Smooth muscle cell (in vitro differentiated cells): Measurements from ENCODE around the gene STIM2. TPM values are rescaled to one million over a fixed set of nuclear protein-coding genes. Genes with fewer than 3 reads are reported as not detected.

Source experiments
- DNase-seq: peaks from one replicate; lab custom pipeline; 2025; ENCODE audit not compliant: unreplicated experiment; lab: John Stamatoyannopoulos, UW
- H2AFZ ChIP-seq: fragments of 200-600 bp; sonication (generic); 2 replicates; pipeline ENCODE4 v1.6.0; 2016; ENCODE audit warnings: antibody characterized with exemption, low read depth, mild to moderate bottlenecking
- H3F3A ChIP-seq: fragments of 200-600 bp; sonication (generic); 2 replicates; pipeline ENCODE4 v1.6.0; 2017; ENCODE audit warnings: antibody characterized with exemption, low read depth
- H3K27ac ChIP-seq: fragments of 200-600 bp; sonication (generic); 2 replicates; pipeline ENCODE4 v1.5.1; 2016; ENCODE audit warnings: low read depth, mild to moderate bottlenecking
- H3K27me3 ChIP-seq: fragments of 200-600 bp; sonication (generic); 2 replicates; pipeline ENCODE4 v1.6.1; 2016; ENCODE audit warnings: low read depth, mild to moderate bottlenecking
- H3K36me3 ChIP-seq: fragments of 200-600 bp; sonication (generic); 2 replicates; pipeline ENCODE4 v1.5.1; 2016; ENCODE audit warnings: low read depth
- H3K4me1 ChIP-seq: fragments of 200-600 bp; sonication (generic); 2 replicates; pipeline ENCODE4 v1.5.1; 2016; ENCODE audit warnings: low read depth
- H3K4me2 ChIP-seq: fragments of 200-600 bp; sonication (generic); 2 replicates; pipeline ENCODE4 v1.6.0; 2016; ENCODE audit warnings: mild to moderate bottlenecking
- H3K4me3 ChIP-seq: fragments of 200-600 bp; sonication (generic); 2 replicates; pipeline ENCODE4 v1.5.1; 2016; ENCODE audit warnings: mild to moderate bottlenecking
- H3K79me2 ChIP-seq: fragments of 200-600 bp; sonication (generic); 2 replicates; pipeline ENCODE4 v1.6.0; 2016; ENCODE audit warnings: low read depth, mild to moderate bottlenecking
- H3K9ac ChIP-seq: fragments of 200-600 bp; sonication (generic); 2 replicates; pipeline ENCODE4 v1.6.0; 2016; ENCODE audit warnings: low read depth
- H3K9me3 ChIP-seq: fragments of 200-600 bp; sonication (generic); replicated peaks from 2 replicates; pipeline ENCODE4 v1.5.1; 2016; ENCODE audit warnings: low read depth
- H4K20me1 ChIP-seq: fragments of 200-600 bp; sonication (generic); 2 replicates; pipeline ENCODE4 v1.6.0; 2016; ENCODE audit warnings: low read depth
- CTCF ChIP-seq: fragments of 200-600 bp; sonication (generic); IDR thresholded peaks from 2 replicates; pipeline ENCODE4 v1.5.1; 2017; ENCODE audit warnings: borderline replicate concordance, mild to moderate bottlenecking, antibody characterized with exemption; ENCODE audit not compliant: insufficient read depth, poor library complexity, severe bottlenecking
- WGBS: methylation state at CpG from one replicate; pipeline ENCODE4 v1.1.7; 2016; ENCODE audit warnings: low lambda C conversion rate; 5-methylcytosine and 5-hydroxymethylcytosine counted together
- polyA plus RNA-seq: library from polyadenylated mRNA; unstranded; fragments of >200 nt; fragmentation: Nextera tagmentation; extraction: Ambion mirVana; gene quantifications from 2 replicates; pipeline ENCODE4 v1.2.1, GENCODE V29; 2016
- total RNA-seq: library from RNA; depleted of rRNA; stranded (reverse); fragments of >200 nt; gene quantifications from 2 replicates; pipeline ENCODE4 v1.2.3, GENCODE V29; 2014

The STIM2 gene
- total and polyA plus RNA-seq, 2 experiments from 2014 or later = 31.0 to 69.0 TPM

- Histone ChIP-seq H3K4me1 (peaks cover 36% of the 10 kb centered on the region), H4K20me1 (no peaks in the 10 kb centered on the region), H3K9ac (peak overlapping the region; percentile 31), H3F3A (peaks cover 18% of the 10 kb centered on the region), H3K4me2 (peak overlapping the region; percentile 76), H3K4me3 (no peak overlapping the region), H3K9me3 (no peaks in the 10 kb centered on the region), H2AFZ (no peak overlapping the region), H3K36me3 (peaks cover 4% of the 10 kb centered on the region), H3K27ac (peak overlapping the region; percentile 88), H3K27me3 (no peaks in the 10 kb centered on the region), H3K79me2 (peaks cover 55% of the 10 kb centered on the region)
- WGBS = 38% methylated on average over 3 of the region's 3 CpGs
- DNase-seq = no peak
- no peak for TF ChIP-seq CTCF
Measured at GRCh38 chr4:26993539-26993938, 132.9 kb downstream of the STIM2 start.

- H3K4me1 ChIP-seq = peaks cover 33% of the 10 kb centered on the region
- 23% methylated on average over 3 of the region's 3 CpGs for WGBS
- H3F3A ChIP-seq = peaks cover 18% of the 10 kb centered on the region
- no peaks in the 10 kb centered on the region for H4K20me1 ChIP-seq
- peaks cover 4% of the 10 kb centered on the region for H3K36me3 ChIP-seq
- H3K9ac ChIP-seq = no peak overlapping the region
- no peak overlapping the region for H2AFZ ChIP-seq
- H3K4me2 ChIP-seq = peak overlapping the region; percentile 76
- no peaks in the 10 kb centered on the region for H3K27me3 ChIP-seq
- no peak overlapping the region for H3K4me3 ChIP-seq
- DNase-seq = no peak
- H3K9me3 ChIP-seq = no peaks in the 10 kb centered on the region
- H3K79me2 ChIP-seq = peaks cover 51% of the 10 kb centered on the region
- no peak for TF ChIP-seq CTCF
- H3K27ac ChIP-seq = peak overlapping the region; percentile 88
Measured at GRCh38 chr4:26993967-26994366, 133.3 kb downstream of the STIM2 start.

- no peak for TF ChIP-seq CTCF
- H3K9me3 ChIP-seq = no peaks in the 10 kb centered on the region
- peak overlapping the region; percentile 88 for H3K27ac ChIP-seq
- H3K9ac ChIP-seq = no peak overlapping the region
- H3K27me3 ChIP-seq = no peaks in the 10 kb centered on the region
- H3K4me1 ChIP-seq = peaks cover 33% of the 10 kb centered on the region
- peaks cover 18% of the 10 kb centered on the region for H3F3A ChIP-seq
- H3K4me2 ChIP-seq = peak overlapping the region; percentile 76
- no peak for DNase-seq
- H3K4me3 ChIP-seq = no peak overlapping the region
- peaks cover 48% of the 10 kb centered on the region for H3K79me2 ChIP-seq
- no peaks in the 10 kb centered on the region for H4K20me1 ChIP-seq
- H2AFZ ChIP-seq = no peak overlapping the region
- 94% methylated on average over 2 of the region's 2 CpGs for WGBS
- H3K36me3 ChIP-seq = peaks cover 4% of the 10 kb centered on the region
Measured at GRCh38 chr4:26995316-26995715, 134.7 kb downstream of the STIM2 start.

- Histone ChIP-seq H3K27me3 (no peaks in the 10 kb centered on the region), H4K20me1 (no peaks in the 10 kb centered on the region), H3K79me2 (peaks cover 34% of the 10 kb centered on the region), H3K4me1 (peaks cover 33% of the 10 kb centered on the region), H3K36me3 (peaks cover 4% of the 10 kb centered on the region), H3K27ac (no peak overlapping the region), H3K4me3 (no peak overlapping the region), H3K4me2 (no peak overlapping the region), H3K9me3 (no peaks in the 10 kb centered on the region), H3K9ac (no peak overlapping the region), H3F3A (peaks cover 18% of the 10 kb centered on the region), H2AFZ (no peak overlapping the region)
- DNase-seq = no peak
- no peak for TF ChIP-seq CTCF
Measured at GRCh38 chr4:26996745-26997144, 136.1 kb downstream of the STIM2 start.
